Endothelial cell (in vitro differentiated cells): ENCODE results near the gene SLC38A8. TPM values are rescaled to one million over a fixed set of nuclear protein-coding genes. Genes with fewer than 3 reads are reported as not detected.

Source experiments
- DNase-seq: peaks from one replicate; pipeline ENCODE4 v3.0.0; 2021; ENCODE audit warnings: low spot score
- H3K27ac Mint-ChIP-seq: one replicate; pipeline ENCODE4 v1.8.0; 2021; ENCODE audit warnings: mixed read lengths, inconsistent platforms; ENCODE audit not compliant: unreplicated experiment
- H3K27me3 Mint-ChIP-seq: one replicate; pipeline ENCODE4 v1.8.0; 2021; ENCODE audit warnings: mild to moderate bottlenecking, moderate library complexity, mixed read lengths, inconsistent platforms; ENCODE audit not compliant: unreplicated experiment
- H3K36me3 Mint-ChIP-seq: one replicate; pipeline ENCODE4 v1.8.0; 2021; ENCODE audit warnings: mild to moderate bottlenecking, low read depth, mixed read lengths, inconsistent platforms; ENCODE audit not compliant: unreplicated experiment
- H3K4me1 Mint-ChIP-seq: one replicate; pipeline ENCODE4 v1.8.0; 2021; ENCODE audit warnings: mild to moderate bottlenecking, mixed read lengths, inconsistent platforms; ENCODE audit not compliant: unreplicated experiment
- H3K4me3 Mint-ChIP-seq: one replicate; pipeline ENCODE4 v1.8.0; 2021; ENCODE audit warnings: mild to moderate bottlenecking, mixed read lengths, inconsistent platforms; ENCODE audit not compliant: unreplicated experiment
- H3K9me3 Mint-ChIP-seq: one replicate; pipeline ENCODE4 v1.8.0; 2021; ENCODE audit warnings: mixed read lengths, inconsistent platforms; ENCODE audit not compliant: unreplicated experiment
- CTCF ChIP-seq: fragments of 200-600 bp; sonication (generic); IDR thresholded peaks from one replicate; pipeline ENCODE4 v1.5.0; 2021; ENCODE audit warnings: antibody characterized with exemption; ENCODE audit not compliant: unreplicated experiment
- total RNA-seq: library from RNA; stranded (reverse); fragmentation: NEBNext Ultra II Directional; extraction: Animal tissue kit (Norgen Biotek cat#: 25700); gene quantifications from one replicate; pipeline ENCODE4 v1.2.1, GENCODE V29; 2021; ENCODE audit not compliant: unreplicated experiment

Gene SLC38A8
- total RNA-seq, 1 donor from 2014 or later = not detected

GRCh38 chr16:84047626-84048025, 5.0 kb upstream of the SLC38A8 start:
- H3K9me3 Mint-ChIP-seq = no peaks in the 10 kb centered on the region
- no peak for DNase-seq
- no peak for TF ChIP-seq CTCF
- no peak overlapping the region for H3K27ac Mint-ChIP-seq
- H3K36me3 Mint-ChIP-seq = peaks cover 12% of the 10 kb centered on the region
- H3K27me3 Mint-ChIP-seq = peaks cover 5% of the 10 kb centered on the region
- H3K4me1 Mint-ChIP-seq = peaks cover 8% of the 10 kb centered on the region
- no peak overlapping the region for H3K4me3 Mint-ChIP-seq

- Mint-ChIP-seq H3K36me3 (peaks cover 8% of the 10 kb centered on the region), H3K4me3 (no peak overlapping the region), H3K27me3 (peaks cover 5% of the 10 kb centered on the region), H3K27ac (no peak overlapping the region), H3K9me3 (no peaks in the 10 kb centered on the region), H3K4me1 (peaks cover 8% of the 10 kb centered on the region)
- no peak for TF ChIP-seq CTCF
- no peak for DNase-seq
Observed at GRCh38 chr16:84047206-84047605, 4.6 kb upstream of the SLC38A8 start.

- DNase-seq = no peak
- no peak for TF ChIP-seq CTCF
- H3K27me3 Mint-ChIP-seq = peaks cover 7% of the 10 kb centered on the region
- peaks cover 8% of the 10 kb centered on the region for H3K36me3 Mint-ChIP-seq
- H3K9me3 Mint-ChIP-seq = no peaks in the 10 kb centered on the region
- H3K4me1 Mint-ChIP-seq = peaks cover 8% of the 10 kb centered on the region
- no peak overlapping the region for H3K4me3 Mint-ChIP-seq
- H3K27ac Mint-ChIP-seq = no peak overlapping the region
Observed at GRCh38 chr16:84045818-84046470, 3.3 kb upstream of the SLC38A8 start.

- Mint-ChIP-seq H3K4me1 (peaks cover 8% of the 10 kb centered on the region), H3K9me3 (no peaks in the 10 kb centered on the region), H3K36me3 (peaks cover 3% of the 10 kb centered on the region), H3K27me3 (peaks cover 7% of the 10 kb centered on the region), H3K4me3 (no peak overlapping the region), H3K27ac (no peak overlapping the region)
- TF ChIP-seq CTCF = no peak
- DNase-seq = no peak
Observed at GRCh38 chr16:84045001-84045817, 2.6 kb upstream of the SLC38A8 start.

- no peaks in the 10 kb centered on the region for H3K36me3 Mint-ChIP-seq
- no peaks in the 10 kb centered on the region for H3K9me3 Mint-ChIP-seq
- peak; percentile 23 for TF ChIP-seq CTCF
- H3K4me1 Mint-ChIP-seq = peaks cover 8% of the 10 kb centered on the region
- peak overlapping the region; percentile 4 for H3K27ac Mint-ChIP-seq
- no peak overlapping the region for H3K4me3 Mint-ChIP-seq
- peaks cover 5% of the 10 kb centered on the region for H3K27me3 Mint-ChIP-seq
- peak; percentile 52 for DNase-seq
Observed at GRCh38 chr16:84044118-84044488, 1.5 kb upstream of the SLC38A8 start.
